IMR-90 (cell line): ENCODE data around the gene PRKAG2. TPM values are rescaled to one million over a fixed set of nuclear protein-coding genes. Genes with fewer than 3 reads are reported as not detected.

Experiments
- ATAC-seq: fragments of 200-7000 bp; cut with Tn5 transposase; 2 replicates; pipeline ENCODE4 v1.9.1; 2020; ENCODE audit warnings: low read depth, mild to moderate bottlenecking, moderate library complexity
- BruUV-seq: library from RNA; stranded (reverse); fragments of 400-500 nt; replicated peaks from 2 replicates; lab custom pipeline; 2021; lab: Mats Ljungman, UMichigan
- CTCF ChIA-PET: fragments of 300-600 bp; formaldehyde crosslinking; extraction: SDS; loops from one replicate; lab custom pipeline; 2021; ENCODE audit warnings: antibody characterized with exemption; lab: Yijun Ruan, JAX
- POLR2A ChIA-PET: fragments of 300-600 bp; sonication (Branson Sonifier 250); formaldehyde crosslinking; loops from one replicate; lab custom pipeline; 2022; ENCODE audit warnings: antibody characterized with exemption; ENCODE audit not compliant: unreplicated experiment; lab: Charles Lee
- DNase-seq: peaks from one replicate; pipeline ENCODE4 v3.0.0; 2013
- H2AFZ ChIP-seq: replicated peaks from 2 replicates; pipeline ENCODE3; 2013; ENCODE audit warnings: low read length, mild to moderate bottlenecking; ENCODE audit not compliant: poor library complexity
- H2AK5ac ChIP-seq: 2 replicates; pipeline ENCODE4 v1.6.1; 2013; ENCODE audit warnings: low read depth, low read length, inconsistent platforms
- H2AK9ac ChIP-seq: replicated peaks from 2 replicates; pipeline ENCODE3; 2013; ENCODE audit warnings: mild to moderate bottlenecking, low read depth, low read length, moderate library complexity; ENCODE audit not compliant: poor library complexity
- H2BK120ac ChIP-seq: 2 replicates; pipeline ENCODE4 v1.6.1; 2013; ENCODE audit warnings: low read depth, low read length, inconsistent platforms
- H2BK15ac ChIP-seq: 3 replicates; pipeline ENCODE4 v1.6.1; 2013; ENCODE audit warnings: low read depth, low read length, inconsistent platforms
- H2BK20ac ChIP-seq: 2 replicates; pipeline ENCODE4 v1.6.1; 2013; ENCODE audit warnings: low read depth, mild to moderate bottlenecking, inconsistent platforms, low read length, moderate library complexity
- H2BK5ac ChIP-seq: 2 replicates; pipeline ENCODE4 v1.6.1; 2013; ENCODE audit warnings: mild to moderate bottlenecking, low read depth, low read length, inconsistent platforms; ENCODE audit not compliant: poor library complexity, severe bottlenecking
- H3K14ac ChIP-seq: replicated peaks from 2 replicates; pipeline ENCODE4 v1.6.1; 2013; ENCODE audit warnings: low read depth, low read length, inconsistent platforms
- H3K18ac ChIP-seq: 2 replicates; pipeline ENCODE4 v1.6.1; 2013; ENCODE audit warnings: low read depth, low read length, control low read depth
- H3K23ac ChIP-seq: 2 replicates; pipeline ENCODE4 v1.6.1; 2013; ENCODE audit warnings: low read depth, low read length, inconsistent platforms
- H3K27ac ChIP-seq: 2 replicates; pipeline ENCODE4 v1.5.1; 2013; ENCODE audit warnings: mild to moderate bottlenecking, control low read depth, low read length; ENCODE audit not compliant: insufficient read depth
- H3K27me3 ChIP-seq: 2 replicates; pipeline ENCODE4 v1.6.1; 2013; ENCODE audit warnings: low read length; ENCODE audit not compliant: control insufficient read depth, insufficient read depth
- H3K36me3 ChIP-seq: 2 replicates; pipeline ENCODE4 v1.6.1; 2013; ENCODE audit warnings: low read length, mixed read lengths; ENCODE audit not compliant: control insufficient read depth, insufficient read depth
- H3K4ac ChIP-seq: 2 replicates; pipeline ENCODE4 v1.6.1; 2013; ENCODE audit warnings: low read depth, low read length, inconsistent platforms
- H3K4me1 ChIP-seq: 2 replicates; pipeline ENCODE4 v1.6.1; 2013; ENCODE audit warnings: low read length, mixed read lengths; ENCODE audit not compliant: control insufficient read depth, insufficient read depth
- H3K4me2 ChIP-seq: 2 replicates; pipeline ENCODE4 v1.6.1; 2013; ENCODE audit warnings: low read depth, mild to moderate bottlenecking, control low read depth, low read length, moderate library complexity
- H3K4me3 ChIP-seq: 2 replicates; pipeline ENCODE4 v1.5.1; 2013; ENCODE audit warnings: low read depth, mild to moderate bottlenecking, control low read depth, low read length, moderate library complexity; ENCODE audit not compliant: insufficient read depth
- H3K56ac ChIP-seq: 2 replicates; pipeline ENCODE4 v1.6.1; 2013; ENCODE audit warnings: low read length, inconsistent platforms; ENCODE audit not compliant: insufficient read depth; ENCODE audit errors: extremely low read depth
- H3K79me1 ChIP-seq, 2 experiments: 2 replicates each; pipeline ENCODE4 v1.6.1; 2013; ENCODE audit warnings: low read length in 2 of 2, inconsistent platforms in 1 of 2, low read depth in 1 of 2
- H3K9ac ChIP-seq: 2 replicates; pipeline ENCODE4 v1.6.1; 2013; ENCODE audit warnings: low read depth, low read length, control low read depth
- H3K9me1 ChIP-seq: 2 replicates; pipeline ENCODE4 v1.6.1; 2013; ENCODE audit warnings: low read length, inconsistent platforms; ENCODE audit not compliant: insufficient read depth
- H3K9me3 ChIP-seq: 2 replicates; pipeline ENCODE4 v1.6.1; 2013; ENCODE audit warnings: low read length; ENCODE audit not compliant: control insufficient read depth, insufficient read depth
- H4K20me1 ChIP-seq: 2 replicates; pipeline ENCODE4 v1.6.1; 2013; ENCODE audit warnings: low read length, inconsistent platforms; ENCODE audit not compliant: insufficient read depth
- H4K5ac ChIP-seq: 2 replicates; pipeline ENCODE4 v1.6.1; 2013; ENCODE audit warnings: mild to moderate bottlenecking, low read depth, low read length, control low read depth
- H4K8ac ChIP-seq, 2 experiments: 2 replicates each; pipeline ENCODE4 v1.6.1; 2013; ENCODE audit warnings: low read depth in 2 of 2, low read length in 2 of 2, control low read depth in 1 of 2, inconsistent platforms in 1 of 2
- H4K91ac ChIP-seq: 2 replicates; pipeline ENCODE4 v1.6.1; 2013; ENCODE audit warnings: low read depth, low read length, inconsistent platforms; ENCODE audit not compliant: insufficient read depth
- BHLHE40 ChIP-seq: fragments of 150-350 bp; IDR thresholded peaks from 2 replicates; pipeline ENCODE4 v1.6.1; 2016; ENCODE audit warnings: mild to moderate bottlenecking, low read depth, low read length
- CEBPB ChIP-seq: IDR thresholded peaks from 2 replicates; pipeline ENCODE4 v1.6.1; 2012; ENCODE audit warnings: low read depth, low read length, improper control_type of control experiment
- CHD1 ChIP-seq: IDR thresholded peaks from 2 replicates; pipeline ENCODE4 v1.6.1; 2012; ENCODE audit warnings: low read depth, low read length, improper control_type of control experiment
- MXI1 ChIP-seq: IDR thresholded peaks from 2 replicates; pipeline ENCODE4 v1.6.1; 2012; ENCODE audit warnings: low read depth, mild to moderate bottlenecking, low read length, moderate library complexity, borderline replicate concordance
- POLR2A ChIP-seq: IDR thresholded peaks from 2 replicates; pipeline ENCODE4 v1.6.1; 2012; ENCODE audit warnings: mild to moderate bottlenecking, low read depth, low read length
- RAD21 ChIP-seq: IDR thresholded peaks from 2 replicates; pipeline ENCODE4 v1.6.1; 2012; ENCODE audit warnings: low read length, improper control_type of control experiment
- RCOR1 ChIP-seq: IDR thresholded peaks from 2 replicates; pipeline ENCODE4 v1.6.1; 2012; ENCODE audit warnings: mild to moderate bottlenecking, low read length, improper control_type of control experiment; ENCODE audit not compliant: insufficient replicate concordance
- SMC3 ChIP-seq: fragments of 150-350 bp; IDR thresholded peaks from 2 replicates; pipeline ENCODE4 v1.6.1; 2016; ENCODE audit warnings: low read depth, mild to moderate bottlenecking, antibody characterized with exemption, low read length, moderate library complexity
- WGBS, 2 experiments: methylation state at CpG; one replicate each; pipeline versions ENCODE4 v1.1.5 to v1.1.7; 2013; ENCODE audit warnings: missing lambda C conversion rate in 2 of 2; ENCODE audit not compliant: insufficient read length in 1 of 2; ENCODE audit errors: extremely low coverage in 2 of 2; 5-methylcytosine and 5-hydroxymethylcytosine counted together
- dilution Hi-C: fragments of 300-500 bp; cut with HindIII; formaldehyde crosslinking; loops from one replicate; pipeline ENCODE4 v1.14.3; 2018; ENCODE audit warnings: low sequenced_read_pairs; ENCODE audit not compliant: unreplicated experiment
- in situ Hi-C: fragments of 300-500 bp; cut with MboI; formaldehyde crosslinking; loops from 3 replicates; pipeline ENCODE4 v1.14.3; 2019; ENCODE audit warnings: low sequenced_read_pairs, inconsistent platforms, mixed read lengths
- intact Hi-C: fragments of 100-400 bp; cut with micrococcal nuclease; formaldehyde crosslinking; loops from 2 replicates; pipeline ENCODE4 v1.10.0; 2022
- polyA plus RNA-seq, 3 experiments: library from polyadenylated mRNA; depleted of rRNA; stranded (reverse); fragments of >200 nt; gene quantifications; 2 replicates each; pipeline ENCODE4 v1.2.3, GENCODE V29; 2012; ENCODE audit warnings: low replicate concordance in 1 of 3
- total RNA-seq: library from RNA; depleted of rRNA; stranded (reverse); fragments of >200 nt; gene quantifications from 2 replicates; pipeline ENCODE4 v1.2.3, GENCODE V29; 2012
- TF ChIP-seq, protein P1 (sequence below): fragments of 150-350 bp; IDR thresholded peaks from 2 replicates; pipeline ENCODE4 v1.6.1; 2017; ENCODE audit warnings: mild to moderate bottlenecking, antibody characterized with exemption, low read length, low read depth

Gene PRKAG2
- total and polyA plus RNA-seq, 2 of the 4 experiments (the other 2 are of a cell fraction): 15.4 to 21.6 TPM

DNA sequence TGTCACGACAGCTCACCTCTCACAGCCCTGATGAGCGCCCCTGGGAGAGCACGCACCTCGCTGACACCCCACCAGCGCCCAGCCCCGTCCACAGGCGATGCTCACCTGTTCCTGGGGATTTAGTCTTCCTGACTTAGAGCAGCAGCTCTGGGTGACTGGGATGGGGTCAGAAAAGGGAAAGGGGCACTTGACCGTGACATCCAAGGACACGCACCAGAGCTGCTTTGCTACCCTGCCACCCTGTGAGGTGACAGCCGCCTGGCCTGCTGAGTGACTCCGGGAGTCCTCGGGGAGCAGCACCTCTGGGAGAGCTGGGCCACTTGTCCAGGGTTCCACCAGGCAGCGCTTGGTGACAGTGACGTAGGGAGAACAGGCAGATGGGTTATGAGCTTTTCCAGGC lies 148.2 kb downstream of the PRKAG2 start:
- H4K8ac ChIP-seq: no peak overlapping the region
- no peaks in the 10 kb centered on the region for H4K20me1 ChIP-seq
- in situ Hi-C loops: no loop called here
- H3K4me3 ChIP-seq: no peak overlapping the region
- no peak overlapping the region for H3K4me2 ChIP-seq
- H2BK120ac ChIP-seq: peak overlapping the region; percentile 97
- ATAC-seq (no peak), DNase-seq (no peak)
- peak overlapping the region; percentile 88 for H2BK20ac ChIP-seq
- H2BK5ac ChIP-seq: peak overlapping the region; percentile 24
- intact Hi-C loops: no loop called here
- no peaks in the 10 kb centered on the region for H3K9me3 ChIP-seq
- WGBS, 2 experiments: 100% methylated on average over 4 of the region's 14 CpGs; no CpG with 5 or more reads in 1 of the 2 experiments
- no peak overlapping the region for H2AK9ac ChIP-seq
- ChIA-PET CTCF (no interaction called here), POLR2A (no interaction called here)
- H2BK15ac ChIP-seq: peak overlapping the region; percentile 86; the same call in 1 of the 3 replicates
- H2AFZ ChIP-seq: no peak overlapping the region
- H3K4ac ChIP-seq: peak overlapping the region; percentile 89
- no peak overlapping the region for H4K5ac ChIP-seq
- H3K56ac ChIP-seq: no peak overlapping the region
- peak overlapping the region; percentile 95 for H2AK5ac ChIP-seq
- dilution Hi-C loops: no loop called here
- no peak overlapping the region for H3K14ac ChIP-seq
- H3K23ac ChIP-seq: no peak overlapping the region
- H3K4me1 ChIP-seq: peaks cover 15% of the 10 kb centered on the region
- no peaks in the 10 kb centered on the region for H3K27me3 ChIP-seq
- no peak overlapping the region for H3K27ac ChIP-seq
- H3K79me1 ChIP-seq: peaks cover 0 to 20% of the 10 kb centered on the region in 2 experiments; a peak in 1 of 4 replicates
- H3K9ac ChIP-seq: no peak overlapping the region
- BruUV-seq: no TSS peak
- no peak overlapping the region for H3K18ac ChIP-seq
- peaks cover 17% of the 10 kb centered on the region for H3K9me1 ChIP-seq
- H4K91ac ChIP-seq: peak overlapping the region; percentile 93
- no peaks in the 10 kb centered on the region for H3K36me3 ChIP-seq
- TF ChIP-seq CEBPB (no peak), MXI1 (no peak), BHLHE40 (no peak), SMC3 (no peak), RCOR1 (no peak), RAD21 (no peak), POLR2A (no peak), CHD1 (no peak)
- TF ChIP-seq, protein P1, sequence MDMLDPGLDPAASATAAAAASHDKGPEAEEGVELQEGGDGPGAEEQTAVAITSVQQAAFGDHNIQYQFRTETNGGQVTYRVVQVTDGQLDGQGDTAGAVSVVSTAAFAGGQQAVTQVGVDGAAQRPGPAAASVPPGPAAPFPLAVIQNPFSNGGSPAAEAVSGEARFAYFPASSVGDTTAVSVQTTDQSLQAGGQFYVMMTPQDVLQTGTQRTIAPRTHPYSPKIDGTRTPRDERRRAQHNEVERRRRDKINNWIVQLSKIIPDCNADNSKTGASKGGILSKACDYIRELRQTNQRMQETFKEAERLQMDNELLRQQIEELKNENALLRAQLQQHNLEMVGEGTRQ: no peak
